Hematopoietic multipotent progenitor cell treated with erythropoietin and hydrocortisone succinate and interleukin-3 and kit ligand, for 15 days (in vitro differentiated cells): ENCODE data around the gene SH3GL3.

Experiments
- DNase-seq: peaks from one replicate; pipeline ENCODE4 v3.0.0-alpha.2; 2015; ENCODE audit warnings: low spot score

SH3GL3 gene

DNA sequence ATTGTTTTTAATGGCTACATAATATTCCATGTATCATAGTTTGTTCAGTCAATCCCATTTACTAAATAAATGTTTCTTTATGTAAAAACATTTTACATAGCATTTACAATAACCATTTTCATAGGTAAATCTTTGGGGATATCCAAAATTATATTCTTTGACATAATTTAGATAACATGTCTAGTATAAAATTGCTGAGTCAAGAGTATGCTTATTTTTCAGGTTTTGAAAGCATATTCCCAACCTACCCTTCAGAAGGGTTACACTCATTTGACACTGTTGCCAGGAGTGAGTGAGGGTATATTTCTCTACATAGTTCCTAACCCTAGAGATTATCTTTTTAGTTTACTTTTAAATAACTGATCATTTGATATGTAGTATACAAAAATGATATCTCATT, 122.2 kb downstream of the SH3GL3 start:
- no peak for DNase-seq

DNA sequence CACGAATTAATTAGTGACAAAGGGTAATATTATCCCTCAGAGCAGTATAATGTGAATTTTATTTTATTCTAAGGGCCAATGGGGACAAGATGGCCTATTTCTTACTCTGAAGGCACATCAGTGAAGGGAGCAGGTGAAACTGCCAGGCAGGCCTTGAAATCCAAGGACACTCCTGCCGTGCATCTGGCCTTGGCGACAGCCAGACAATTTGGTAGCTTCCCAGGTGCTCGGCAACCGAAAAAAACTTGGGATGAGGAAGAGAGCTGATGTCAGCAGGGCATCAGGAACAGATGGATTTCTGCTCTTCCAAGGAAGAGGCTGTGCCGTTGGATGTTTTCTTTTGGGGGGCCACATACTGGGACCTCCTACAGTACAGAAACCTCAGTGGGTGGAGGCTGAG, 123.6 kb downstream of the SH3GL3 start:
- DNase-seq = no peak

DNA sequence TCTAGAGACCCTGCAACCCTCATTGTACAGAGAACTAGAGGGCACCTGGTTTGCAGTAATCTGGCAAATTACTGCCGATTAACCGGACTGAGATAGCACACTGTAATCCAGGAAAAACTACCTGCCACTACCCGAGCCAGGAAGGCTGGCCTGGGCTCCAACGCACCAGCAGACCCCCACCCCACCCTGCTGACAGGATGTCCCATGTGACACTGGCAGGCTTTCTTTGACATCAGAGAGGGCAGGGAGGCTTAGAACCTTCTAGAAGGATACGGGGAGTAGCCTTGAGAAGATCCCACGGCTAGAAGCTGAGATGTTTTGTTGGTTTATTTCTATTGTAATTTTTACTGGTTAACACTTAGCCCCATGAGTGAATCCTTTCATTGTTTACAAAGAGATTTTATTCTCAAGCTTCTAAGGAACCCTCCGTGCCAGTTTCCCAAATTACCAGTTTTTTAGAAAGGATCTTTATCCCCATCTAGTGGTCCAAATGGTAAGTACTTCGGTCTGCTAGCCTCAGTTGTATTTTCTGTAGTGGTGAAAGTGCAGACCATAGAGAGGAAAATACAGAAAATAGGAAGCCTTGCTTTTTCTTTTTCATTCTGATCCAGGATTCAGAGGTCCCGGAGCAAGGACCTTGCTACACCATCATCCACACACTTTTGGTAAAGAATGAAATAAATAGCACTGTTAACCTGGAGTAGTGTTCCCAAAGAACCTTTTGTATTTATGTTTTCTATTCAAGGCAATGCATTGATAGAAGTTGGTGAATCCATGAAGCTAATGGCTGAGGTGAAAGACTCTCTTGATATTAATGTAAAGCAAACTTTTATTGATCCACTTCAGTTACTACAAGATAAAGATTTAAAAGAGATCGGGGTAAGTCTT, 124.9 kb downstream of the SH3GL3 start:
- DNase-seq = peak; percentile 9

DNA sequence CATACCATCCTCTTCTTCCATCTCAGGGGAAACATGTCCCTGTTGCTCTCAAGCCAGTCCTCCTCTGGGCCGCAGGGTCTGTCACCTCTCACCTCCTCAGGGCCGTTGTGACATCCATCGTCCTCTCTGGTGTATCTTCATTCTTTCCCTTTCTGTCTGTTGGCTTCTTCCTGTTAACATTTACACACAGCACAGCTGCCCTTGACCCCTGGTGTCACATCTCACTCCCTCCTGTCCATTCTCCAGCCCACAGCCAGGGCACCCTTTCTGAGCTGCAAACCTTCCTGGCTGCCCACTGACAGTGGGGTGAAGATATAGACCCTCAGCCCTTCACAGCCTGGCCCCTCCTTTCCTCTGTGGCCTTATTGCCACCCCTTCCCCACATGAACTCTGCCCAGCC, 127.2 kb downstream of the SH3GL3 start:
- no peak for DNase-seq

DNA sequence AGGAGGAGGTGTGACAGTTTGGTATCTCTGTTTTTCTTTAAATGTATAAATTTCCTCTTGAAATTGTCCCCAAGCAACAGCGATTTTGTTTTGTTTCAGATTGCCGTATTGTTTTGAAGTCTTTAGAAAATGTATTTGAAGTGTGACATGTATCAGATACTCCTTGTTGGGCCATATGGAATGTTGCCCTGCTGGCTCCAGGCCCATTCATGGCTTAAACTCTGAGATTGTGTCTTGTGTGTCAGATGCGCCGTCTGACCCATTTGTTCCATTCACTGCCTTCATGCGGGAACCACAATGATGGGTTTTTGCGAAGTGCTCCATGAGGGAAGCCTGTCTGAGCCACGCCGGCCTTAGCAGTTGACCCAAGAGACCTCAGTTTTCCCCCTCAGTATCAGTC, 131.6 kb downstream of the SH3GL3 start:
- DNase-seq = no peak

DNA sequence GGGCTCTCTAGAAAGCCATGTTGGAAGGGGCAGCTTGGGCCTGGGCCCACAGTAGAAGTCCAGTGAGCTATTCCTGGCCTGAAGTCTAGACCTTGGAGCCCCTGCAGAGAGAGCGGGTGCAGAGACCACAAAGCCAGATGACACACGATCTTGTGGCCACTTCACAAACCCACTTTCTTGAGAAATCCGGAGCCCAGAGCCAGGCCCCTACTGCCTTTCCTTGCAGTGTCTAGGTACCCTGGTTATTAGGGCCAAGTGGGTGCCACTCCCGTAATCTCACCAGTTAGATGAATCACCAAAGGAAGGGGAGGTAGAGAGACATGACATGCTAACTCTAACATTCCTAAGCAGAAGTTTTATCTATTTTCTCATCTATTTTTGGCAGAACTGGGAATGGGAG, 134.2 kb downstream of the SH3GL3 start:
- DNase-seq = no peak

DNA sequence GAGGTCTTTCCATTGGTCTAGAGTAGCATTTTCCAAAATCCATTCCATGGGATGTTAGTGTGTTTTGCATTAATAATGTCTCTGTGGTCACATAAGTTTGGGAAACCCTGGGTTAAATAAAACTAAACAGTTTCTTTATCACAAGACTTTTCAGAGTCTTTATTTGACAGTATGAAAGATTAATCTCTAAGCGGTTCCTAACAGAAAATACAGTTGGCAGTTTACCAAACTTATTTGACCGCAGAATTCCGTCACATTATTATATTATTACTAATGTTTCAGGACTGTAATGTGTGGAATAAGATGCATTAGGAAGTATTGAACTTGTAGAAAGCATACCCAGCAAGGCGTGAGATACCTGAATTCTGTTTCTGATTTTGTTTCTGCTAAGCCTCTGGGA, 135.2 kb downstream of the SH3GL3 start:
- no peak for DNase-seq

DNA sequence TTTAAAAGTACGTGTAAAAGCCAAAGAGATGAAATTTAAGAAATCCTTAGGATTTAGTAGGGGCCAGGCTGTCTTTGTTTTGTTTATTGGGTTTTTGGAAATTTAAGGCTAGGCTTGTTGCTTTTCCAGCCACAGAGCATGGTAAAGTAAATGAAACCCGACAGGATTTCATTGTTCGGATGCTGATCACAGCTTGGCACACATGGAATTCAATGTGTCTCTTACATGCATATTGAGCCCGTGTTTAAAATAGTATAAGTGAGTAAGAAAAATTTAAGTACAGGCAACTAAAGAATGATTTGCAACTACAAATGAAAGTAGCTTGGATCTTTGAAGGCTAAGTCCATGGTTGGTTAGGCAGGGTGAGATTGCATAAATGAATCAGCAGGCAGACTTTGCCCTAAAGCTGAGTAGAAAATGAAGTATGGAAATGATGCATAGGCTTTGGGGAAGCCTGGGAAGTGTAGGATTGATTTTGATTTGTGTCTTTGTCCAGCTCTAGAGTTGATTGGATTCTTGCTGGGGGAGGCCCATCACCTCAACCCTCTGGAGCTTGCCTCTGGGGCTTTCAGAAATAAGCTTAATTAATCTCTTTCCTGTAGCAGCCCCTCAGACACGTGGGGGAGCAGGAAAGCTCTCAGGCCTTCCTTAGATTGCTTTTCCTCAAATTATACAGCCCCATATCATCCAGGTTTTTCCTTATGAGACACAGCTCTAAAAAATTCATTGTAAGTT, 138.6 kb downstream of the SH3GL3 start:
- no peak for DNase-seq

DNA sequence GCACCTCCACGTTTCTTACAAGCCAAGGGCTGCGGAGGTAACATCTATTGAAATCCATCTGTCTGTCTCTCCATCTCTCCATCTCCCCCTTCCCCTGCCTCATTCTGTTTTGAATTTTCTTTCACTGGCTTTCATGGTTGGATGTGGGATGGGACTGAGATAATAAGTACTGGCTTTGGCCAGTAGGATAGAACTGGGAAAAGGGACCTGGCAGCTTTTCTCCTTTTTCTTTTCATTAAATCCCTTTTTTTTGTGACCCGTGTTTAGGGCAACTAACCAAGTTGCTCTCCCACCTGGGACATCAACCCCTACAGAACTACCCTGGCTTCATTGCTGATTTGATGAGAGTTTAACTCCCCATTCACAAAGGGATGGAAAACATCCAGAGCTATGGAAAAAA, 139.9 kb downstream of the SH3GL3 start:
- no peak for DNase-seq

DNA sequence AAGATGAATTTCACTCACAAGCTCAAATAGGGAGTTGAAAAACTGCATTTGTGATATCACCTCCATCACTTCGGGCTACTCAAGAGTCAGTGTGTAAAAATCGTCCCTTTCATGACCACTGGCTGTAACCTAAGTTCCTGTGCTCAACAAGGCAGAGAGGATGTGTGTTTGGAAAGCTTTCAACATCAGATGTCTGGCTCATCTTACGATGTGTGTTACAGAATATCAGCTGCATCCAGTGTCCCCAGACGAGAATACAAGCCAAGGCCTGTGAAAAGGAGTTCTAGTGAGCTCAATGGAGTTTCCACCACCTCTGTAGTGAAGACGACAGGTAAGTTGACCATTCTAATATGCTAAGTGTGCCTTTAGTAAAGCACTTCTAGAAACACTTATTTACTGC, 141.3 kb downstream of the SH3GL3 start:
- no peak for DNase-seq

DNA sequence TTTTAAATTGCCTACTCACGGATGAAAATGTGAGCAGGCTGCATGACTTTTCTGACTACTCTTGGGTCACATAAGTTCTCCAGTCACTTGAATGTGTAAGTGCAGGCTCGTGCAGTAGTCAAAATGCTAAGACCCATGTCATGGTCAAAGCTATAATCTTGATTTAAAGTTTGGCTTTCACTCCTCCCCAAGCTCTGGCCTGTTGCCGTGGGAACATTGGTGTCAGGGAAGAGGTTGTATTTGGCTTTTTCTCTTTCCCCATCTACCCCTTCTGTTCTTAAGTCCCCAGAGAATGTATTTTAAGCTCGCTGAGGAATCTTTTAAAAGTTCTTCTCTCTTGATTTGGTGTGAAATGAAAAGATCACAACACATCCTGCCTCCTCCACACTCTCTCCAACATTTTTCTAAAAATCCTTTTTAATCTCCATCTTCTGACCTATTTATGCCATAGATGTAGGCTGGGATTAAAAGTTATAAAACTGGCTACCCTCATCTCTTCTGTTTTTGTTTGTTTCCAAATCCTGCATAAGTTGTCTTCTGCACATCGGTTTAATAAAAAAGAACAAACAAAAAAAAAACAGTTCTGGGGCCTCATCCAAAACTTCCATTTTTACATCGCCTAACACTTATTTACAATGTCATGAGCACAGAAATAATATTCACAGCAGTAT, 145.4 kb downstream of the SH3GL3 start:
- DNase-seq = no peak

DNA sequence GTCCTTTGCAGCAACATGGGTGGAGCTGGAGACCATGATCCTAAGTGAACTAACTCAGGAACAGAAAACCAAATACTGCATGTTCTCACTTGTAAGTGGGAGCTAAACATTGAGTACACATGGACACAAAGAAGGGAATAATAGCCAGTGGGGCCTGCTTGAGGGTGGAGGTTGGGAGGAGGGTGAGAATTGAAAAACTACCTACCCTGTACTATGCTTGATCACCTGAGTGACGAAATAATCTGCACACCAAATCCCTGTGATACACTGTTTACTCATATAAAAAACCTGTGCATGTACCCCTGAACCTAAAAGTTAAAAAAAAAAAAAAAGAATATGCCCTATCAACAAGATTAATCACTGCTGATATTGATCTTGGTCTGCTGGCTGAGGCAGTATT, 148.1 kb downstream of the SH3GL3 start:
- no peak for DNase-seq

DNA sequence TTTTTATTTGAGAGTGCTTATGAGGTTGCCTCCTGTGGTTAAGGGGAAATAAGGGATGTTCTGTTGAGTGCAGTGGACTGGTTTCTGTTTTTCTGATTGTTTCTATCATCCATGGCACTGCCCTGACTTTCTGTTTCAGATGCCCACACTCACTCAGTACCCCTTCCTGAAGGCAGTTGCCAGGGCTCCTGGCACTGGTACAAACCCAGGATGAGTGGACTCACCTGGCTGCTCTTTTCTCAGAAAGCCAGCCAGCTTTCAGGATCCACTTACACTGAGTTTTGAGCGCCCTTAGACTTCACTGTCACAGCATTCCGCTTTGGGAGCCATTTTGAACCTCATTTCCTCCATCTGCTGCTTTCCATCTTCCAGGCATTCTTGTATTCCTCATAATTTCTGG, 150.9 kb downstream of the SH3GL3 start:
- DNase-seq = no peak

DNA sequence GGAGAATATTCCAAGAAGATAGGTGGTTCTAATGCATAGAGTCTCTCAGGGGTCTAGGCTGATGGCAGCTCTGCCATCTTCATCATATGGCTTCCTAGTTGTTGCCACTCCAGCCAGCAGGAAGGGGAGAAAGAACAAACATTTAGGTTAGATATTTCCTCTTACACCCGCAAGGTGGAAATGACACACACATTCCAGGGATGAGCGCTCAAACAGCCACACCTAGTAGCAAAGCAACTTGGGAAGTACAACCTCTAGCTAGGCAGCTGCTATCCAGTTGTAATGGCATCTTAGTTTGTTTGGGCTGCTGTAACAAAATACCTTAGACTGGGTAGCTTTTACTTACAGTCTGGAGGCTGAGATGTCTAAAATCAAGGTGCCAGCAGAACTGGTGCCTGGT, 154.9 kb downstream of the SH3GL3 start:
- no peak for DNase-seq

DNA sequence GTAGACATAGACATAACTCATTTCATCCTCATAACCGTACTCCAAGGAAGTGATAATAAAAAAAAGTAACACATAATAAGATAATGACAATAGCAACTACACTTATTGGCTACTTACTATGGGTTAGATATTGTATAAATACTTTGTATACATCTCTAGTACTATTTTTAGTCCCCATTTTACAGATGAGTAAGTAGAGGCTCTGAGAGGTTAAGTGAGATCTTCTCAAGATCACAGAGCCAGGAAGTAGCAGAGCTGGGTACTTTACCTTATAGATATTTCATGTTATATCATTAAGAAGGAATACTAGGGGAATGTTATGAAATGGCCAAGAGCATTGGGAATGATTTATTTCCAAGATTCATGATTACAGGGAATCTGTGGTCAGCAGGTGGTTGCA, 157.4 kb downstream of the SH3GL3 start:
- DNase-seq = no peak

DNA sequence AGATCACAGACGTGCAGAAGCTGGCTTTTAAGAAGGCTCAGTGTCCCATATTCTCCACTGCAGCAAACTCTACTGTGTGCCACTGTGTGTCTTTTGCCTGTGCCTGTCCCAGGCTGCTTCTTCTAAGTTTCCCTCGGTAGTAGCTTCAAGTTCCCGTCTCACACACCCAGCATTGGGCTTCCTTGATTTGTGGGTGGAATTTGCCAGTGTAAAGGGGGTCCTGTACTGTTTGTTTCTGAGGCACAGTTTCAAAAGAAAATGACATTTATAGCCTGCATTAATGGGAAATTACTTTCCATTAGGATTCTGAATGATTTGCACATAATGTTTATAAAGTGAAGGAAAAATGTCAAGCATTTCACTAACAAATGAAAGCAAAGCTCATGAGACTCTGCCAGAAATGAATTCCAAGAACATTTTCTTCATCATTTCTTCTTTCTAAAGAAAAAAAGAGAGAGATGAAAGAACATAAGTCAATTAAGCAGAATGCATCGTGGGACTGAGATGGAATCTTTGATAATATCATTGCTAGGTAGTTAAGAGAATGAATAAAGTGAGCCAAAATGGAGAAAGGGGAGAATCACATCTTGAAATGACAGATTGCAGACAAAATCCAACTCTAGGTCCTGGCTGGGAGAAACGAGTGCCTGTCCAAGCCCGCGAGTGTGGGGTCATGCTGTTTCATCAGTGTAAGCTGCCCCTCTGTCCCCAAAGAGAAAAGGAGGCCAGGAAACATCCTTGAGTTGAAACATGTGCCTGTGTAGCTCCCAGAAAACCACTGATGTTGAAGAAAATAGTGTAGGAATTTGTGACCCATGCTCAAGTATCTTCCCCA, 158.2 kb downstream of the SH3GL3 start:
- no peak for DNase-seq

DNA sequence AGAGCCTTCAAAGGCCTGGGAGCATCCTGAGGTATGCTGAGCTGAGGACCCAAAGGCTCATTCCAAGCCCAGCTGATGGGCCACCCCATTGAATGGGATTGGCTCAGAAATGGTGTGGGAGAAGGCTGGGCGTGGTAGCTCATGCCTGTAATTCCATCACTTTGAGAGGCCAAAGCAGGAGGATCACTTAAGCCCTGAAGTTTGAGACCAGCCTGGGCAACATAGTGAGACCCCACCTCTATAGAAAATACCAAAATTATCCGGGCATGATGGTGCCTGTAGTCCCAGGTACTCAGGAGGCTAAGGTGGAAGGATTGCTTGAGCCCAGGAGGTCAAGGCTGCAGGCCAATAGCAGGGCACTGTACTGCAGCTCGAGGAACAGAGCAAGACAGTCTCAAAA, 163.0 kb downstream of the SH3GL3 start:
- DNase-seq = no peak

DNA sequence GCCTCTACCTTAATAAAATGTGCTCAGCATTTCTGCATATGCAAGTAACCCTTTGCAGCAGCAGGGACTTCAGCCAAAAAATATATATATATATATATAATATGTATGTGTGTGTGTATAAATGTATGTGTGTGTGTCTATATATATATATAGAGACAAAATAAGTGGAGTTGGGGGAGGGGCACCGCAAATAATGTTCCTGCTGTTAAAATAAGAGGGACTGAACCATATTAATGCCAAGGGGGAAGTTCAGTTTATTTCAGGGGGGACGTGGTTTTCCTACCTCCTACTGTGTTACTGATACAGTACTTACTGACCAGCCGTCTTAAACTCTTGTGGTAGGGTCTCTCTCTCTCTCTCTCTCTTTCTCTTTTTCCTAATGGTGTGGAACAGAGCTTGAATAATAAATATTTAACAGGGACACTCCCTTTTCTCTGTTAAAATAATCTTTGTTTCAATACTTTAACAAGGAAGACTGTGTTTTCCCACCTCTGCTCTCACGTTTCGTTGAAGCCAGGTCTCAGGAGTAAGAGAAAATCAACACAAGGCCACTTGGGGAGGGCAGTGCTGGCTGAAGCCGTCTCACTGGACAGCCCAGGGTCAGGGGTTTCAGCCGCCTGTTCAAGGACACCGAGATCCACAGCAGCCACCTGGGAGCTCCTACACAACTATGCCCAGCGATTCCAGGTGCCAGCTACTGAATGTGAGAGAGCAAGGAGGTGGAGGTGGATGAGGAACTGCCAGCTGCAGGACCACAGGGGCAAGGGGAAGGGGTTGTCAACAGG, 164.0 kb downstream of the SH3GL3 start:
- DNase-seq = no peak

DNA sequence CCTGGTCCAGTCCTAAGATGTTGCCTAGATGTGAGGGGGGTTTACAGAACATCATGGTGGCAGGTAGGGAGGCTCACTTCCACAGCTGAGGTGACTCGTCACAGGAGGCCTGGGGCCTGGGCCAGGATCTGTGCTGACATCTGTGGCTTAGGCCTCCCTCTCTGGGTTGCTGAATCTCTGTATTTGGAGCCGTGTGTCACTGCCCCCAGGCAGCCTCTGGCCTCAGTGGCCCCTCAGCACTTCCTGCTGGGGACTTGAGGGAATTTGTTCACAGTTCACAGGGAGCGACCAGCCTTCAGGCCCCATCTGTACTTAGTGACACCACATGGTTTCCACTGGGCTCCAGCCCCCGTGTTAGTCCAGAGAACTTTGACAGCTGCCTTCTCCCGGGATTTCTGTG, 165.1 kb downstream of the SH3GL3 start:
- DNase-seq = no peak

DNA sequence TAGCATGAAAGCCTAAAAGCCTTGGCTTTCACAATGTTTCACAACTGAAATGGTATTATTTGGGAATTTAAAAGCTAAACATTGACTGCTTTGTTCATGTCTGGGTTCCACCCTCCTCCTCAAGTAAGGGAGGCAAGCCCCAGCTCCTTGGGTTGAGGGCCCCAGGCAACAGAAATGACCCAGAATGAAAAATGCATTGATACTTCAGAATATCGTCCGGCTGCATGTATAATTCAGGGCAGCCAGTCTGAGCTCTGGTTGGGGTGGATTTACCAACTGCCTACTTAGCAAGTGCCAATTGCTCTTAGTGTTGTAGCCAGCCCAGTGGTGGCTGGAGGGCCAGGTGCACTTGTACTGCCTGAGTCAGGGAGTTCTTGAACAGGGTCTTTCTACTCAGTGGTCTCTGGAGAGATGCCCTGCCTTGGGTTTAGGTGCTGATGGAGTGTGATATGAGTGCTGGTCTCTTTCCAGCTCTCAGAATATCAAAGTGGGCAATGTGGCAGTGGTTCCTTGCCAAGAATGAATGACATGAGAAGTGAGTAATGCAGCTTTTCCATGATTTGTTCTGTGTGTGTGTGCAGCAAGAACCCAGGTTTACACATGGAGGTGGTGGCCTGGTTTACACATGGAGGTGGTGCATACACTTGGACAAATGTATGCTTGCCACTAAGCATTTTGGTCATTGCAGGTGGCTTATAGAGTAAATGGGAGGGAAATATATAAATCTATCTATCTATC, 165.9 kb downstream of the SH3GL3 start:
- DNase-seq = no peak

DNA sequence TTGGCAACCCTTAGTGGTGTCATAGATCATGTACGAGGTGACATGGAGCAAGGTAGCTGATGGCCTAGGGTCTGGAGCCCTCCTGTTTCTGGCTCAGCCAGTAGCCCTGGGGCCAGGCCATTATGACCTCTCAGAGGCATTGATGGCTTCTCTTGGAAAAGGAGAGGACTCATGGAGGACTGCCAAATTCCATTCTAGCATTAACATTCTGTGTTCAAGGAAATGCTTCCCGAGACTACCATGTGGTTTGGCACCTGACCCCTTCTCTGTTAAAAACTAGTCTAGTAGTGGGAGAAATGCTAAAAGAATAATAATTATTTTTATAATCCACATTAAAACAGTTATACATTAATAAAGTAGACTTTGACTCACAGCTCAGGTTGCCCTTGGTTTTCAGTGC, 166.6 kb downstream of the SH3GL3 start:
- no peak for DNase-seq
